Karpas-422 (cell line): ENCODE results near the gene AFF3. TPM values are rescaled to one million over a fixed set of nuclear protein-coding genes. Genes with fewer than 3 reads are reported as not detected.

Experiments used
- DNase-seq: peaks from one replicate; pipeline ENCODE4 v3.0.0-alpha.2; 2015
- H2AFZ ChIP-seq: fragments of 200-600 bp; sonication (generic); 2 replicates; pipeline ENCODE4 v1.6.1; 2014; ENCODE audit warnings: antibody characterized with exemption, low read length, mixed read lengths
- H3K27ac ChIP-seq: fragments of 200-600 bp; sonication (generic); 2 replicates; pipeline ENCODE4 v1.5.1; 2014; ENCODE audit warnings: mild to moderate bottlenecking, low read length, moderate library complexity
- H3K27me3 ChIP-seq: fragments of 200-600 bp; sonication (generic); 2 replicates; pipeline ENCODE4 v1.6.1; 2014; ENCODE audit warnings: low read length, mixed read lengths
- H3K36me3 ChIP-seq: fragments of 200-600 bp; sonication (generic); 2 replicates; pipeline ENCODE4 v1.6.1; 2014; ENCODE audit warnings: low read length, mixed read lengths; ENCODE audit not compliant: insufficient read depth
- H3K4me1 ChIP-seq: fragments of 200-600 bp; sonication (generic); 2 replicates; pipeline ENCODE4 v1.6.1; 2014; ENCODE audit warnings: mild to moderate bottlenecking, low read length, mixed read lengths
- H3K4me2 ChIP-seq: fragments of 200-600 bp; sonication (generic); 2 replicates; pipeline ENCODE4 v1.6.1; 2014; ENCODE audit warnings: low read length, low read depth, mild to moderate bottlenecking; ENCODE audit not compliant: poor library complexity, severe bottlenecking
- H3K4me3 ChIP-seq: fragments of 200-600 bp; sonication (generic); 2 replicates; pipeline ENCODE4 v1.5.1; 2014; ENCODE audit warnings: mild to moderate bottlenecking, antibody characterized with exemption, low read length, mixed read lengths
- H3K79me2 ChIP-seq: fragments of 200-600 bp; sonication (generic); 2 replicates; pipeline ENCODE4 v1.6.1; 2014; ENCODE audit warnings: mild to moderate bottlenecking, low read length, mixed read lengths
- H3K9ac ChIP-seq: fragments of 200-600 bp; sonication (generic); 2 replicates; pipeline ENCODE4 v1.6.0; 2014; ENCODE audit warnings: low read length
- H3K9me2 ChIP-seq: fragments of 200-600 bp; sonication (generic), shearing (Covaris generic); replicated peaks from 2 replicates; pipeline ENCODE4 v1.6.0; 2014; ENCODE audit warnings: mild to moderate bottlenecking, low read length, moderate library complexity; ENCODE audit not compliant: insufficient read depth
- H3K9me3 ChIP-seq: fragments of 300-700, 200-600 bp; sonication (generic); 2 replicates; pipeline ENCODE4 v1.6.1; 2014; ENCODE audit warnings: low read length, mixed read lengths
- H4K20me1 ChIP-seq: fragments of 200-600 bp; sonication (generic); 2 replicates; pipeline ENCODE4 v1.6.1; 2014; ENCODE audit warnings: mild to moderate bottlenecking, antibody characterized with exemption, low read length, low read depth; ENCODE audit not compliant: insufficient read depth
- total RNA-seq: library from RNA; depleted of rRNA; stranded (reverse); fragments of >200 nt; shearing (Covaris generic); gene quantifications from 2 replicates; pipeline ENCODE4 v1.2.3, GENCODE V29; 2014; ENCODE audit warnings: low replicate concordance

The AFF3 gene
- total RNA-seq, 1 experiment from 2014 or later: 99.7 TPM

- H3K9me2 ChIP-seq: no peaks in the 10 kb centered on the region
- H3K4me1 ChIP-seq: no peaks in the 10 kb centered on the region; the same call in 1 of the 2 replicates
- H3K9ac ChIP-seq: no peak overlapping the region
- no peak for DNase-seq
- H2AFZ ChIP-seq: no peak overlapping the region
- H3K9me3 ChIP-seq: no peaks in the 10 kb centered on the region
- no peaks in the 10 kb centered on the region for H3K36me3 ChIP-seq
- no peak overlapping the region for H3K4me3 ChIP-seq
- H3K27me3 ChIP-seq: no peaks in the 10 kb centered on the region
- H3K27ac ChIP-seq: no peak overlapping the region
- peaks cover 35% of the 10 kb centered on the region for H3K79me2 ChIP-seq
- H3K4me2 ChIP-seq: no peak overlapping the region
- no peaks in the 10 kb centered on the region for H4K20me1 ChIP-seq
Measured at GRCh38 chr2:100029460-100029859, 112.9 kb downstream of the AFF3 start.

DNA sequence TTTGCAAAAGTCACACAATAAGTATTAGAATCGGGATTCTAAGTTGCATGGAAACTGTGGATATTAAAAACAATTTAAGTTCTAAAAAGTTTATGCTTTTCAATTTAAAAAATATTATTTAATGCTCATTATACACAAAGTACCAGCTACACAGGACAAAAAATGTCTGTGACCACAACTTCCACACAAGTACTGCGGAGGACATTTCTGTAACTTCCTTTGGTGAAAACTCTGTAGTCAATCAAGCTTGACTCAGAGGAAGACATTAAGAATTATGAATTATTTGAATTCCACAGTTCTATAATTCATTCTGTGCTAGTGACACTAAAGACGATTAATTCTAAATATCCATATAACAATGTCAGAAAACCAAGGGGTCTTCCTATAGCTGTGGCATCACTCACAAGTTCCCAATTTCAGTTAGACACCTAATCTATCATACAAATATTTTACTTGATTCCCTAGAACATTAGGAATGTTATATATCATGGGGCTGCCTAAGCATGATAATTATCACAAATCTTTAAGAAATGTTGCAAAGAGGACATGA, 120.5 kb downstream of the AFF3 start:
- Histone ChIP-seq H3K9ac (no peak overlapping the region), H3K9me3 (no peaks in the 10 kb centered on the region), H3K79me2 (peaks cover 19% of the 10 kb centered on the region), H3K9me2 (no peaks in the 10 kb centered on the region), H3K4me1 (peaks cover 17% of the 10 kb centered on the region), H3K27me3 (no peaks in the 10 kb centered on the region), H2AFZ (no peak overlapping the region), H3K36me3 (no peaks in the 10 kb centered on the region), H3K4me3 (no peak overlapping the region), H3K27ac (no peak overlapping the region), H3K4me2 (no peak overlapping the region), H4K20me1 (no peaks in the 10 kb centered on the region)
- DNase-seq: no peak

GRCh38 chr2:100019499-100019898, 122.9 kb downstream of the AFF3 start:
- Histone ChIP-seq H2AFZ (no peak overlapping the region), H3K36me3 (0 out of 2 replicates have a peak, but pooled peaks cover 4% of the 10 kb centered on the region), H3K4me2 (no peak overlapping the region), H3K4me3 (no peak overlapping the region), H3K27me3 (no peaks in the 10 kb centered on the region), H3K9me2 (no peaks in the 10 kb centered on the region), H3K9me3 (no peaks in the 10 kb centered on the region), H3K27ac (no peak overlapping the region), H3K79me2 (peaks cover 12% of the 10 kb centered on the region), H4K20me1 (no peaks in the 10 kb centered on the region), H3K9ac (no peak overlapping the region), H3K4me1 (peaks cover 17% of the 10 kb centered on the region)
- DNase-seq: no peak

DNA sequence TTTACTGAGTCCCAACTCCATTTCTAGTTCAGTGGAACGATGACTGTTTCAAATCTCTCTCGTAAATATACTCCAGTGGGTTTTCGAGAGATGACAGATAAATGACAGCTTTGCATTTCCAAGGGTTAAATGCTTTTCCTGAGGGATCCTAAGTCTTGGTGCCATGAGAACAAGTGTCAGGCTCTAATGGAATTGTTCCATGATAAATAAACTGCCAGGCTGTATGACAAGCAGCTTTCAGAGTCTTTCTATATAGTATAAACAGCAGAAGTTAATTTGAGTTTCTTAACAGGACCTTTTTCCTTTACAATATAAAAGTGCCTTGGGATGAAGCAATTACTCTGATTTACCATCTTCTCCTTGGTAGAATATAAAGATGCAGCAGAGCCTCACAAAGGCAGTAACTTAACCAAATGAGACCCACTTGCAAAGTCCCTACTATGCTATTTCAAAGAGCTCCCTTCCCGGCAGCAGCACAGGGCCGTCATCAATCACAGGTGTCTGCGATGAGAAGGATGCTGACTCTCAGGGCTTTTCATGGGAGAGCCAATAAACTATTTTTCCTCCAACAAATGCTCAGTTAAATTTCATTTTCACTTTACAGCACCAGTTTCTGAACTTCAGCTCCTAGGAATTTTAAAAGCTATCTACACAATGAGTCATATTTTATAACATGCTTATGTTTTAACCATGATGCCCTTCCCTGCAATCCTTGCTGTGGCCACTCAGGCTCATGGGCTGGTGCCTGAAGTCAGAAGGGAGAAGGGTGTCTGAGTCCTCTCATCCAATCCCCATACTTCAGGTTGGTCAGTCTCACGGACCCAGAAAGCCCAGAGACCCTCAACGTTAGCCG, 123.8 kb downstream of the AFF3 start:
- H3K9ac ChIP-seq: no peak overlapping the region
- H4K20me1 ChIP-seq: no peaks in the 10 kb centered on the region
- no peak for DNase-seq
- H3K9me2 ChIP-seq: no peaks in the 10 kb centered on the region
- no peak overlapping the region for H3K4me3 ChIP-seq
- no peak overlapping the region for H3K4me2 ChIP-seq
- H3K79me2 ChIP-seq: peaks cover 12% of the 10 kb centered on the region
- H2AFZ ChIP-seq: no peak overlapping the region
- no peaks in the 10 kb centered on the region for H3K9me3 ChIP-seq
- H3K36me3 ChIP-seq: 0 out of 2 replicates have a peak, but pooled peaks cover 4% of the 10 kb centered on the region
- peaks cover 17% of the 10 kb centered on the region for H3K4me1 ChIP-seq
- no peaks in the 10 kb centered on the region for H3K27me3 ChIP-seq
- no peak overlapping the region for H3K27ac ChIP-seq

GRCh38 chr2:100017633-100018032, 124.8 kb downstream of the AFF3 start:
- Histone ChIP-seq H3K9me3 (no peaks in the 10 kb centered on the region), H3K9me2 (no peaks in the 10 kb centered on the region), H2AFZ (no peak overlapping the region), H3K36me3 (0 out of 2 replicates have a peak, but pooled peaks cover 4% of the 10 kb centered on the region), H3K27ac (no peak overlapping the region), H3K9ac (no peak overlapping the region), H3K4me3 (no peak overlapping the region), H3K4me1 (peaks cover 17% of the 10 kb centered on the region), H3K27me3 (no peaks in the 10 kb centered on the region), H3K4me2 (no peak overlapping the region), H3K79me2 (peaks cover 7% of the 10 kb centered on the region; the same call in 1 of the 2 replicates), H4K20me1 (no peaks in the 10 kb centered on the region)
- DNase-seq: peak; percentile 66

DNA sequence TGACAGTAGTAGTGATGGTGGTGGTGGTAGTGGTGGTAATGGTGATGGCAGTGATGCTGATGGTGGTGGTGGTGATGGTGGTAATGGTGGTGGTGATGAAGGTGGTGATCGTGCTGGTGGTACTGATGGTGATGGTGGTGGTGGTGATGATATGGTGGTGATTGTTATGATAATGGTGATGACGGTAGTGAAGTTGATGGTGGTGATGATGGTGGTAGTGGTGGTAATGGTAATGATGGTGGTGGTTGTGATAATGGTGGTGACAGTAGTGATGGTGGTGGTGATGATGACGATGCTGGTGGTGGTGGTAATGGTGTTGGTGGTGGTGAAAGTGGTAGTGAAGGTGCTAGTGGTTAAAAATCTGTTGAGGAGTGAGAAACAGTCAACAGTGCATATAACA, 125.6 kb downstream of the AFF3 start:
- Histone ChIP-seq H3K9me3 (no peaks in the 10 kb centered on the region), H4K20me1 (no peaks in the 10 kb centered on the region), H3K4me3 (no peak overlapping the region), H3K27ac (no peak overlapping the region), H3K27me3 (no peaks in the 10 kb centered on the region), H3K79me2 (peaks cover 15% of the 10 kb centered on the region; the same call in 1 of the 2 replicates), H2AFZ (no peak overlapping the region), H3K4me2 (no peak overlapping the region), H3K9me2 (no peaks in the 10 kb centered on the region), H3K36me3 (0 out of 2 replicates have a peak, but pooled peaks cover 4% of the 10 kb centered on the region), H3K4me1 (peaks cover 13% of the 10 kb centered on the region), H3K9ac (no peak overlapping the region)
- DNase-seq: no peak

DNA sequence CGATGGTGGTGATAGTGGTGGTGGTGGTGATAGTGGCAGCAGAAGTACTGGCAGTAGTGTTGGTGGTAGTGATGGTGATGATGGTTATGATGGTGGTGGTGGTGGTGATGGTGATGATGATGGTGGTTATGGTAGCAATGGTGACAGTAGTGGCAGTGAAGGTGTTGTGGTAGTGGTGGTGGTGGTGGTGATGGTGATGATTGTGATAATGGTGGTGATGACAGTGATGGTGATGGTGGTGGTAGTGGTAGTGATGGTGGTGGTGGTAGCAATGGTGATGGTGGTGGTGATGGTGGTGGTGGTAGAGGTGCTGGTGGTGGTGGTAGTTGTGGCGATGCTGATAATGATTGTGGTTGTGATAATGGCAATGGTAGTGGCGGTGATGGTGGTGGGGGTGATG, 126.5 kb downstream of the AFF3 start:
- Histone ChIP-seq H3K27me3 (no peaks in the 10 kb centered on the region), H3K4me1 (peaks cover 13% of the 10 kb centered on the region), H3K79me2 (peaks cover 11% of the 10 kb centered on the region; the same call in 1 of the 2 replicates), H4K20me1 (no peaks in the 10 kb centered on the region), H2AFZ (no peak overlapping the region), H3K9me3 (no peaks in the 10 kb centered on the region), H3K4me2 (no peak overlapping the region), H3K9ac (no peak overlapping the region), H3K4me3 (no peak overlapping the region), H3K9me2 (no peaks in the 10 kb centered on the region), H3K36me3 (0 out of 2 replicates have a peak, but pooled peaks cover 4% of the 10 kb centered on the region), H3K27ac (no peak overlapping the region)
- no peak for DNase-seq

DNA sequence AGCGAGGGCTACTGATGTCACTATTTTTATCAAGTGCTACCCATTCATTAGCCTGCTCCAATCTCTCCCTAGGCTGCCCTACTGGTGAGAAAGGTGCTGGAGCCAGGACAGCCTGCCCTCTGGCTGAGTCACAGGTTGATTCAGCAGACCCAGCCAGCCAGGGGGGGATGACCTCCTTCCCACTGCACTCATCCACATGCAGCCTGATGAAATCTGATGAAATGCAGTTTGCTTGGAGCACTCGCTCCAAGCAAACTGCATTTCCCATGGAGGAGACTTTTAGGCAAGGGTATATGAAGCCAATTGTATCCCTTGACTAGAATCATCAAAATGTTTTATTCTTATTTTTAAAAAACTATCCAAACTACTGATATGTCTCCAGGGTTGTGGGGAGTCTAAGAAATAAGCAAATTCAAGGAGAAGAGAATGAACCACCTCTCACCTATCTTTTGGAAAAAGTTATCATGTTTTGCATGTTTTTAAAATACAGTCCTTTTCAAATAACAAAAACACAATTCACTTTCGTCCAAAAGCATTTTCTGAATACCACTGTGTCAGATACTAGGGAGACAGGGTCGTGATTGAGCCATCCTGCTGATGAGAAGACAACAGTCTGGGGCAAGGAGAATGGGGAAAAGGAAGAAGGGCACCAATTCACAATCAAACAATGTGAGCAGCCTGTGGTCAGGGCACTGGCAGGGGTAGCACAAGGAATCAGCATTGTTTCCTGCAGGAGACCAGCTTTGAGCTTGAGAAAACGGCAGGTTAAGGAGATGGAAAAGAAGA, 128.3 kb downstream of the AFF3 start:
- DNase-seq: no peak
- H3K9ac ChIP-seq: no peak overlapping the region
- no peak overlapping the region for H2AFZ ChIP-seq
- no peak overlapping the region for H3K4me3 ChIP-seq
- H3K79me2 ChIP-seq: peaks cover 10% of the 10 kb centered on the region; the same call in 1 of the 2 replicates
- H3K4me2 ChIP-seq: no peak overlapping the region
- H3K36me3 ChIP-seq: peaks cover 4% of the 10 kb centered on the region; the same call in 1 of the 2 replicates
- no peaks in the 10 kb centered on the region for H3K27me3 ChIP-seq
- H3K9me3 ChIP-seq: no peaks in the 10 kb centered on the region
- H3K9me2 ChIP-seq: no peaks in the 10 kb centered on the region
- H4K20me1 ChIP-seq: no peaks in the 10 kb centered on the region
- peaks cover 15% of the 10 kb centered on the region for H3K4me1 ChIP-seq
- no peak overlapping the region for H3K27ac ChIP-seq
